K562 (cell line): ENCODE measurements around the gene PROK1. TPM values are rescaled to one million over a fixed set of nuclear protein-coding genes. Genes with fewer than 3 reads are reported as not detected.

Experiments used
- DNMT1 ChIP-seq: fragments of 450-650 bp; IDR thresholded peaks from 2 replicates; pipeline ENCODE4 v1.6.1; 2016; ENCODE audit warnings: antibody characterized with exemption, mild to moderate bottlenecking
- NFE2L1 ChIP-seq: fragments of 450-650 bp; IDR thresholded peaks from 2 replicates; pipeline ENCODE4 v1.6.1; 2016; ENCODE audit warnings: missing genetic modification characterization, low read depth, mild to moderate bottlenecking, missing compliant biosample characterization, moderate library complexity, borderline replicate concordance
- NR2C1 ChIP-seq, 2 experiments: fragments of 450-650 bp; IDR thresholded peaks; 2 replicates each; pipeline ENCODE4 v1.6.1; 2017; ENCODE audit warnings: mild to moderate bottlenecking in 2 of 2, antibody characterized with exemption in 1 of 2, inconsistent platforms in 1 of 2, missing compliant biosample characterization in 1 of 2, missing genetic modification characterization in 1 of 2
- TSHZ1 ChIP-seq: fragments of 250-450 bp; sonication (Bioruptor Pico); IDR thresholded peaks from 2 replicates; pipeline ENCODE4 v1.4.0; 2020; ENCODE audit warnings: mild to moderate bottlenecking, moderate library complexity
- ZBTB43 ChIP-seq: sonication (generic); formaldehyde crosslinking; IDR thresholded peaks from 2 replicates; pipeline ENCODE4 v1.8.0; 2023; ENCODE audit warnings: mild to moderate bottlenecking, missing genetic modification reagents
- polyA plus RNA-seq, 8 experiments: library from polyadenylated mRNA; depleted of rRNA in 4 of 8; stranded (reverse) in 5 of 8; unstranded in 3 of 8; fragments of >200 nt; fragmentation: Nextera tagmentation in 2 of 8; fragmentation: Illumina TruSeq in 1 of 8; extraction: Ambion mirVana in 2 of 8; extraction: Trizol in 1 of 8; gene quantifications; 2 replicates each; pipeline versions ENCODE4 v1.2.1 to v1.2.3, GENCODE V29; 2011 to 2014; ENCODE audit warnings: inconsistent platforms in 1 of 8, missing spikeins in 1 of 8
- total RNA-seq, 7 experiments: library from RNA; depleted of rRNA in 6 of 7; stranded (reverse); fragments of >200 nt in 6 of 7; fragmentation: Illumina TruSeq in 2 of 7; extraction: Trizol in 2 of 7; gene quantifications; 2 replicates each; pipeline versions ENCODE4 v1.2.1 to v1.2.3, GENCODE V29; 2011 to 2021; ENCODE audit warnings: low replicate concordance in 1 of 7

PROK1 gene
- total and polyA plus RNA-seq, 9 of the 15 experiments (the other 6 are each of a cell fraction or from before 2014, with no cell fraction given): 0.15 TPM; not detected in 8

- TF ChIP-seq TSHZ1 (CRISPR knock-in tag): no peak
- no peak for TF ChIP-seq DNMT1
- TF ChIP-seq NFE2L1: no peak
- TF ChIP-seq ZBTB43: no peak
- no peak for TF ChIP-seq NR2C1 (IDR thresholded peaks at IDR 0.05)
- TF ChIP-seq NR2C1 (tag; IDR thresholded peaks at IDR 0.05): no peak
These were observed 6.4 kb upstream of the PROK1 start (continued) for GRCh38 chr1:110444561-110444960.
